Measurements from ENCODE around the gene RUFY3. TPM values are rescaled to one million over a fixed set of nuclear protein-coding genes. Genes with fewer than 3 reads are reported as not detected.

RUFY3 gene
- total and polyA plus RNA-seq, 2 of the 13 experiments (the other 11 are each of a cell fraction or from before 2014, with no cell fraction given), result 17.9 to 25.3 TPM

GRCh38 chr4:70674731-70675130 is 47.0 kb upstream of the RUFY3 start (continued):
- TF ChIP-seq ZNF3 (CRISPR knock-in tag; IDR thresholded peaks at IDR 0.05) (no peak), PBX2 (CRISPR knock-in tag; IDR thresholded peaks at IDR 0.05) (no peak), RFXAP (CRISPR knock-in tag; IDR thresholded peaks at IDR 0.05; ENCODE audit: borderline replicate concordance) (no peak), NCOA1 (CRISPR knock-in tag; IDR thresholded peaks at IDR 0.05) (no peak), ZNF577 (CRISPR knock-in tag; IDR thresholded peaks at IDR 0.05; ENCODE audit: borderline replicate concordance, low read depth) (no peak), HCFC1 (IDR thresholded peaks at IDR 0.05; ENCODE audit: low read depth, low read length) (no peak)

GRCh38 chr4:70676554-70677090 is 45.1 kb upstream of the RUFY3 start:
- intact Hi-C loops (cut with micrococcal nuclease; ENCODE audit: unreplicated experiment) (no loop called here), in situ Hi-C loops (cut with HindIII; ENCODE audit: extremely low pct_ligation_motif_present, low pct_unique_long_range_greater_than_20kb) (no loop called here)
- H3K4me2 ChIP-seq (ENCODE audit: low read depth, low read length), result no peak overlapping the region
- ATAC-seq (no peak), FAIRE-seq (no peak), DNase-seq (ENCODE audit: low spot score) (no peak)
- H3K27ac ChIP-seq (ENCODE audit: extremely low read length, insufficient read depth, low read length), result no peak overlapping the region
- no peak overlapping the region for H3K4me3 ChIP-seq (replicated peaks in 1 of 3; ENCODE audit: insufficient read depth in 1 of 3, low read depth in 2 of 3, low read length in 3 of 3)
- no peaks in the 10 kb centered on the region for H3K36me3 ChIP-seq (replicated peaks in 1 of 2; ENCODE audit: control insufficient read depth in 1 of 2, insufficient read depth in 2 of 2, low read length in 2 of 2)
- ChIA-PET POLR2A (no interaction called here), CTCF (ENCODE audit: low intra/inter-chr PET ratio, low total read pairs) (no interaction called here)
- H2AFZ ChIP-seq (ENCODE audit: low read length), result no peak overlapping the region
- no peaks in the 10 kb centered on the region for H3K9me3 ChIP-seq (ENCODE audit: low read length)
- H3K27me3 ChIP-seq (ENCODE audit: control insufficient read depth in 1 of 2, insufficient read depth in 2 of 2, low read length in 2 of 2), result no peaks in the 10 kb centered on the region; a peak in 1 of 5 replicates
- H3K79me2 ChIP-seq (ENCODE audit: insufficient read depth, low read length), result no peaks in the 10 kb centered on the region
- TF ChIP-seq CBX1 (IDR thresholded peaks at IDR 0.05; ENCODE audit: low read depth) (no peak), ZFP91 (CRISPR knock-in tag; IDR thresholded peaks at IDR 0.05; ENCODE audit: borderline replicate concordance) (no peak), ZNF101 (CRISPR knock-in tag; IDR thresholded peaks at IDR 0.05; ENCODE audit: borderline replicate concordance, low read depth) (no peak), ZNF292 (CRISPR knock-in tag; IDR thresholded peaks at IDR 0.05; ENCODE audit: borderline replicate concordance, low read depth) (no peak), THAP7 (CRISPR knock-in tag; IDR thresholded peaks at IDR 0.05) (no peak), ATM (IDR thresholded peaks at IDR 0.05; ENCODE audit: borderline replicate concordance) (no peak), TEAD2 (CRISPR knock-in tag; IDR thresholded peaks at IDR 0.05) (no peak), MTA1 (CRISPR knock-in tag; IDR thresholded peaks at IDR 0.05; ENCODE audit: borderline replicate concordance) (no peak), ZNF615 (CRISPR knock-in tag; IDR thresholded peaks at IDR 0.05; ENCODE audit: borderline replicate concordance) (no peak), ZNF414 (CRISPR knock-in tag; IDR thresholded peaks at IDR 0.05) (no peak), SAFB2 (CRISPR knock-in tag; IDR thresholded peaks at IDR 0.05; ENCODE audit: borderline replicate concordance, low read depth) (no peak)
- no TSS peak for BruUV-seq (replicated peaks)
- H3K9ac ChIP-seq (ENCODE audit: insufficient read depth, low read depth, low read length), result no peak overlapping the region
- no peaks in the 10 kb centered on the region for H4K20me1 ChIP-seq (ENCODE audit: insufficient read depth, low read length)
- 74% methylated on average over 6 of the region's 6 CpGs for whole genome bisulfite sequencing (ENCODE audit: low lambda C conversion rate)
- H3K4me1 ChIP-seq (ENCODE audit: insufficient read depth, low read length), result no peaks in the 10 kb centered on the region
